ENCODE results near the gene ZFYVE19. TPM values are rescaled to one million over a fixed set of nuclear protein-coding genes. Genes with fewer than 3 reads are reported as not detected.
A peak's percentile ranks its signal among the peaks of the same experiment; 100 is the strongest.

ZFYVE19 gene
- total and polyA plus RNA-seq, 2 experiments from 2014 or later = 8.5 to 22.7 TPM

DNA sequence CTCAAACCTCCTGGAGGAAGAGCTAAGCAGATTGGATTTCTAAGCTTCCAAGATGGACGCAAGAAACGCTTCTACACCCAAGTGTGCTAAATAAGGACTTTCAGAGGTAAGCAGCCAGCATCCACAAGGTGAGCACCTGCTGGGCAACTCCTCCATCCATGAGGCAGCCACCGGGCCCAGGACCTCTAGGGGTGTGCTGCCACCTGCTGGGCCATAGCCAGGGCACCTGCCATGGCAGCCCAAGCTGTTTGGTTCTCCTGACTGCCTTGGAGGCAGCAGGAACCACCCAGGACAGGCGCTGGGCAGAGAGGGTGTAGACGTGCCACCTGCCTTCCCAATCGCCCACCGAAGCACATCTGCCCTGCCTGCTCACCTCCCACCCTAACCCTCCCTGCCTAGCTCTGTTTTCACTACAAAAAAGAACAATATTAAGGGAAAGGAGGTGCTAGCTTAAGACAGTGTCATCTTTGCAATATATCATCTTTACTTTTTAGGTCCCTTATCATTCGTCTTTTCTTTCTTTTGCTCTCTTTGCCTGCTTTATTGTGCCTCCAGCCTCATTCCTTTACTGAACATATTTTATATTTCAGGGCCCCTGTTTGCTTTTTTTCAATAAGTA lies 24.2 kb upstream of the ZFYVE19 start:
- Mint-ChIP-seq H3K27me3 (ENCODE audit: insufficient read depth, low read depth, poor library complexity) (peaks cover 4% of the 10 kb centered on the region), H3K4me1 (peaks cover 48% of the 10 kb centered on the region), H3K4me3 (no peak overlapping the region), H3K27ac (peak overlapping the region; percentile 75; the same call in 1 of the 2 replicates), H3K9me3 (no peaks in the 10 kb centered on the region), H3K36me3 (ENCODE audit: low read depth) (peaks cover 8% of the 10 kb centered on the region)
- H3K36me3 ChIP-seq (ENCODE audit: insufficient read depth) = peaks cover 4% of the 10 kb centered on the region
- no peaks in the 10 kb centered on the region for H3F3A ChIP-seq (replicated peaks; ENCODE audit: low read depth)
- H3K4me1 ChIP-seq (ENCODE audit: insufficient read depth) = peaks cover 26% of the 10 kb centered on the region
- no peak overlapping the region for H3K4me3 ChIP-seq
- H3K27ac ChIP-seq (ENCODE audit: low read depth) = no peak overlapping the region
- no peak for TF ChIP-seq ZNF462 (CRISPR knock-in tag; IDR thresholded peaks at IDR 0.05)
- TF ChIP-seq, protein P1, sequence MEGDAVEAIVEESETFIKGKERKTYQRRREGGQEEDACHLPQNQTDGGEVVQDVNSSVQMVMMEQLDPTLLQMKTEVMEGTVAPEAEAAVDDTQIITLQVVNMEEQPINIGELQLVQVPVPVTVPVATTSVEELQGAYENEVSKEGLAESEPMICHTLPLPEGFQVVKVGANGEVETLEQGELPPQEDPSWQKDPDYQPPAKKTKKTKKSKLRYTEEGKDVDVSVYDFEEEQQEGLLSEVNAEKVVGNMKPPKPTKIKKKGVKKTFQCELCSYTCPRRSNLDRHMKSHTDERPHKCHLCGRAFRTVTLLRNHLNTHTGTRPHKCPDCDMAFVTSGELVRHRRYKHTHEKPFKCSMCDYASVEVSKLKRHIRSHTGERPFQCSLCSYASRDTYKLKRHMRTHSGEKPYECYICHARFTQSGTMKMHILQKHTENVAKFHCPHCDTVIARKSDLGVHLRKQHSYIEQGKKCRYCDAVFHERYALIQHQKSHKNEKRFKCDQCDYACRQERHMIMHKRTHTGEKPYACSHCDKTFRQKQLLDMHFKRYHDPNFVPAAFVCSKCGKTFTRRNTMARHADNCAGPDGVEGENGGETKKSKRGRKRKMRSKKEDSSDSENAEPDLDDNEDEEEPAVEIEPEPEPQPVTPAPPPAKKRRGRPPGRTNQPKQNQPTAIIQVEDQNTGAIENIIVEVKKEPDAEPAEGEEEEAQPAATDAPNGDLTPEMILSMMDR (conservative IDR thresholded peaks at IDR 0.05; ENCODE audit: low read depth in 2 of 2) = peak; percentile 55 to 93
- ATAC-seq = peak; percentile 73
- no peaks in the 10 kb centered on the region for H4K20me1 ChIP-seq (replicated peaks; ENCODE audit: insufficient read depth)
- H3K27me3 ChIP-seq (ENCODE audit: insufficient read depth) = no peaks in the 10 kb centered on the region
- H2AFZ ChIP-seq = no peak overlapping the region
- DNase-seq (ENCODE audit: low spot score) = peak; percentile 81
- no peak overlapping the region for H3K4me2 ChIP-seq
- peaks cover 27% of the 10 kb centered on the region for H3K79me2 ChIP-seq (replicated peaks; ENCODE audit: insufficient read depth)
- no peaks in the 10 kb centered on the region for H3K9me2 ChIP-seq (ENCODE audit: insufficient read depth)

GRCh38 chr15:40785164-40785563 lies 21.7 kb upstream of the ZFYVE19 start:
- 0 out of 2 replicates have a peak overlapping the region, but pooled peaks have one; percentile 24 for H3K27ac ChIP-seq (ENCODE audit: low read depth)
- no peak for ATAC-seq
- H3K4me2 ChIP-seq = no peak overlapping the region
- no peak for TF ChIP-seq NANOG (IDR thresholded peaks at IDR 0.05; ENCODE audit: borderline replicate concordance)
- TF ChIP-seq, protein P1 (conservative IDR thresholded peaks at IDR 0.05; ENCODE audit: low read depth in 2 of 2) = peak; percentile 41 to 50

More at GRCh38 chr15:40785164-40785563, 21.7 kb upstream of the ZFYVE19 start:
- peak; percentile 28 for DNase-seq (ENCODE audit: low spot score)
- H2AFZ ChIP-seq = no peak overlapping the region
- Mint-ChIP-seq H3K9me3 (no peaks in the 10 kb centered on the region), H3K4me3 (no peak overlapping the region), H3K27ac (peak overlapping the region; percentile 30), H3K27me3 (ENCODE audit: insufficient read depth, low read depth, poor library complexity) (peaks cover 13% of the 10 kb centered on the region), H3K36me3 (ENCODE audit: low read depth) (no peaks in the 10 kb centered on the region; the same call in 2 of the 3 replicates), H3K4me1 (peaks cover 65% of the 10 kb centered on the region)
- no peaks in the 10 kb centered on the region for H3K36me3 ChIP-seq (ENCODE audit: insufficient read depth)
- peaks cover 32% of the 10 kb centered on the region for H3K79me2 ChIP-seq (replicated peaks; ENCODE audit: insufficient read depth)
- H3F3A ChIP-seq (replicated peaks; ENCODE audit: low read depth) = peaks cover 9% of the 10 kb centered on the region; the same call in 1 of the 2 replicates
- no peaks in the 10 kb centered on the region for H3K9me2 ChIP-seq (ENCODE audit: insufficient read depth)
- H3K4me1 ChIP-seq (ENCODE audit: insufficient read depth) = peaks cover 50% of the 10 kb centered on the region
- no peaks in the 10 kb centered on the region for H4K20me1 ChIP-seq (replicated peaks; ENCODE audit: insufficient read depth)
- no peak overlapping the region for H3K4me3 ChIP-seq
- H3K27me3 ChIP-seq (ENCODE audit: insufficient read depth) = no peaks in the 10 kb centered on the region
